NCI-H460 (cell line): ENCODE data around the gene CLEC2L. TPM values are rescaled to one million over a fixed set of nuclear protein-coding genes. Genes with fewer than 3 reads are reported as not detected.

Experiments
- DNase-seq: peaks from one replicate; pipeline ENCODE4 v3.0.0-alpha.2; 2016; ENCODE audit warnings: low read depth; ENCODE audit errors: extremely low read depth
- polyA plus RNA-seq: library from polyadenylated mRNA; depleted of rRNA; stranded (reverse); fragments of >200 nt; gene quantifications from 2 replicates; pipeline ENCODE4 v1.2.3, GENCODE V29; 2014; cell fraction: nucleus; rRNA removed
- total RNA-seq: library from RNA; depleted of rRNA; stranded (reverse); fragments of >200 nt; shearing (Covaris generic); gene quantifications from 2 replicates; pipeline ENCODE4 v1.2.3, GENCODE V29; 2014; rRNA removed

The CLEC2L gene
- total RNA-seq: not detected in 2 replicates
- polyA plus RNA-seq: not detected in 2 replicates

GRCh38 chr7:139523199-139523941 lies at the start of gene CLEC2L:
CLEC2L (plus strand) TSS chr7:139523685; CDS start chr7:139523928, 243 bp downstream.
- DNase-seq: no peak

GRCh38 chr7:139476139-139476538 lies 47.3 kb upstream of the CLEC2L start:
- no peak for DNase-seq

DNA sequence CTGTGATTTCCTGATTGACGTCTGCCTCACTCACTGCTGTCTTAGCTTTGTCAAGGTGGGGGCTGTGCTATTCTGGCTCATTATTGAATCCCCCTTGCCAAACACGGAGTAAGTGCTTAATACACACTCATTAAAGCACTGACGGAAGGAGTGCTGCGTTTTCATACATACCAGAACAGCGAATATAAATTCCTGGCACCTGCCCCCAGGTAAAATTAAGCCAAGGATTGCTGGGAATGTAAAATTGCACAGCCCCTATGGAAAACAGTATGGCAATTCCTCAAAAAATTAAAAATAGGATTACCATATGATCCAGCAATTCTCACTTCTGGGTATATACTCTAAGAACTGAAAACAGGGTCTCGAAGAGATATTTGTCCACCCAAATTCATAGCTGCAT lies 46.6 kb upstream of the CLEC2L start:
- no peak for DNase-seq

DNA sequence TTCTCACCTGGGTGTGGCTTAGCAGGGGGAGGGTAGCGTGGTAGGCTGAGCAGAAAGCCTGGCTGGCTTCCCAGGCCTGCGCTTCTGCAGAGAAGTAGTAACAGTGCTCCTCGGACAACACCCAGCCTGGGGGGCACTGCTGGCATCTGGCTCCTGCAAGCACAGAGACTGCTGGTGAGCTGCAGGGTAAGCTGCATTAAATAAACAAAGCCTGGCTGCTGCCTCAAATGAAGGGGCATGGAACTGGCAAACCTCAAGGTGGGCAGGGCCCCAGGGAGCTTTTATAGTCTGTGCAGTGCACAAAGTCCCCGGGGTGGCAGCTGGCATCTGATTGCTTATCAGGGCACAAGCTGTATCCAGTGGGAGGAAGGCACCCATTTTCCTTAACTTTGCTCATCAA lies 43.9 kb upstream of the CLEC2L start:
- no peak for DNase-seq

DNA sequence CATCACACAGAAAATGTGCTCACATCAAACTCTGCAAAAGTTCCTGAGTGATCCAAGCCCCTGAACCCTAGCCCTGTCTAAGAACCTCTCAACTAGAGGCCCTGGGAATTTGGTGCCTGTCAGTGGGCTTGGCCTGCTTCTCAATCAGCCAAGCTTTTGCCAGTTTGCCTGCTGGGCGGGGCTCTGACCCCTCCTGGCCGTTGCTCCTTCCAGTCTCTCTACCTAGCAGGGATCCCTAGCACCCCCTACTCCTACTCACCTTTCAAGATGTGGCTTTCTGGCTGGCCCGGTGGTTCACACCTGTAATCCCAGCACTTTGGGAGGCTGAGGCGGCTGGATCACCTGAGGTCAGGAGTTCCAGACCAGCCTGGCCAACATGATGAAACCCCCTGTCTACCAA lies 42.1 kb upstream of the CLEC2L start:
- no peak for DNase-seq

DNA sequence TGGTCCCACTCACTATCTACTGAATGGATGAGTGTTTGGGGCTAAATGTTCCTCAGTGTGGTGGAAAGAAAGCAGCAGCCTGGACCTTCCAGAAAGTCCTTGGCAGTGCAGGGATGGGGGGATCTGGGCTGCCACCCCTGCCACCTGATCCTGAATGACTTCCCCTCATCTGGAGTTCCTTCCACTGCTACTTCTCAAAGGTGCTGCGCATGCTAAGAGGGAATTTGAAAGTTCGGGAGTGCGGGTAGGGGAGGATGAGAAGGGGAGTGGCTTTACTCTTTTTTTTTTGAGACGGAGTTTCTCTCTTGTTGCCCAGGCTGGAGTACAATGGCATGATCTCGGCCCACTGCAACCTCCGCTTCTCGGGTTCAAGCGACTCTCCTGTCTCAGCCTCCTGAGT lies 41.4 kb upstream of the CLEC2L start:
- no peak for DNase-seq

DNA sequence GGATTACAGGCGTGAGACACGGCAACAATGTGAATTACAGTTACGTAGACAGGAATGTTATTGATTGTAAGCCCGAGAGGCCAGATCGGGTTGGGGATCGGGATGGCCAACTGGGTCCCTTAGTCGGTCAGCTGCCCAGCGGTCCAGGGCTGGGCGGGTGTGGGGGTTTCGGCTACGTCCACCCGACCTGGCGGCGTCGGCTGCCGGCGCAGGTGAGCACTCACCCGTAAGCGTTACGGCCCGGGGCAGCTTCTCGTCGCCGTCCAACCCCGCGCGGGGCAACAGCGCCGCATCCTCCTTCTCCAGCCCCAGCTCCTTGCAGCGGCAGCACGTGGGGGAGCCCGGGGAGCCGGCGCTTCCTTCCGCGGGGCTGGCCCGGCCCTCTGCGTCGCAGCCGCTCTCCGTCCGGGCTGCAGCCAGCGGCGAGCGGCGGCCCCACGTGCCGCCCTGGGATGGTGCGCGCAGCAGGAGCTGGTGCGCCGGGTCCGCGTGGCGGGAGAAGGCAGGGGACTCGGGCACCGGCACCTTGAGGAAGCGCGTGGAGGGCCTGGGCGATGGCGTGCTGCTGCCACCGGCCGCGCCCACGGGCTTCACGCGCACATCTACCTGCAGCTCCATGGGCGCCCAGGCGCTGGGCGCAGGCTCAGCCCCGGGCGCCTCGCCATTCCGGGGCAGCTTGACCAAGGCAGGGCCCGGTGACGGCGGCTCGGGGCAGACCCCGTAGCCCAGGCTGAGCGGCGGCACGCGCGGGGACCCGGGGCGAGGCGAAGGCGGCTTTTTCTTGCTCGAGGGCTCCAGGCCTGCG lies 40.6 kb upstream of the CLEC2L start:
- no peak for DNase-seq

- no peak for DNase-seq
These were observed 36.0 kb upstream of the CLEC2L start for GRCh38 chr7:139487366-139488080.

GRCh38 chr7:139488810-139489209 lies 34.7 kb upstream of the CLEC2L start:
- DNase-seq: no peak

- DNase-seq: no peak
These were observed 33.4 kb upstream of the CLEC2L start for GRCh38 chr7:139490130-139490529.

- DNase-seq: no peak
These were observed 31.2 kb upstream of the CLEC2L start for GRCh38 chr7:139492293-139492692.

GRCh38 chr7:139494835-139495579 lies 28.5 kb upstream of the CLEC2L start:
- no peak for DNase-seq

- DNase-seq: no peak
These were observed 27.8 kb upstream of the CLEC2L start for GRCh38 chr7:139495580-139496125.

DNA sequence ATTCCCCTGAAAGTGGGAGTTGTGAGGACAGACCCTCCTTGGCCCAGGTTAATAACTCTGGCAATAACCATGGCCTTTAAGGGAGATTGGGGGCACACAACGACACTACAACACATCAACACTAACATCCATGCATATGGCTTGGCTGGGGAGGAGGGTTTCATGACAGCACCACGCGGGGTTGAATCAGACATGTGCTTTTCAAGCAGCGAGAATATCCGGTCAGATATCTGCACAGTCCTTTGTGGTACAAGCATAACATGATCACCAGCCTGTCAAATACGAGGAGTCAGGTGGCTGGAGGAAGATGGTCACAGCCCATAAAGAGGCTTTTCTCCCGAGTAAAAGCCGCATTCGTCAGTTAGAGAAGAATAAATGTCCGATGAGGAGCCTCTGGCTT lies 27.0 kb upstream of the CLEC2L start:
- DNase-seq: no peak

DNA sequence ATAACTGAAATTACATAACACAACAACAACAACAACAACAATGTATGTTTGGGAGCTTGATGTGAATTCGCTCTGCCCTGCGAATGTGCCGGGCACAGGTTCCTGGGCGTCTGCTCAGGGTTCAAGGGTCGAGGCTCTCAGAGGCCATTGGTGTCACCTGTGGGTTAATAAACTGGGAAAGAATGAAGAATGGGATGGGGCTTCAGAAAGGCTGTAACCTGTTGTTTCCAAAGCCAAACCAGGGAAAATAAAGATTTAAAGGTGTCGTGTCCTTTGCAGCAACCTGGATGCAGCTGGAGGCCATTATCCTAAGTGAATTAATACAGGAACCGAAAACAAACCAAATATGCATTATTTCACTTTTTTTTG lies 22.7 kb upstream of the CLEC2L start:
- no peak for DNase-seq

GRCh38 chr7:139502226-139502625 lies 21.3 kb upstream of the CLEC2L start:
- no peak for DNase-seq

DNA sequence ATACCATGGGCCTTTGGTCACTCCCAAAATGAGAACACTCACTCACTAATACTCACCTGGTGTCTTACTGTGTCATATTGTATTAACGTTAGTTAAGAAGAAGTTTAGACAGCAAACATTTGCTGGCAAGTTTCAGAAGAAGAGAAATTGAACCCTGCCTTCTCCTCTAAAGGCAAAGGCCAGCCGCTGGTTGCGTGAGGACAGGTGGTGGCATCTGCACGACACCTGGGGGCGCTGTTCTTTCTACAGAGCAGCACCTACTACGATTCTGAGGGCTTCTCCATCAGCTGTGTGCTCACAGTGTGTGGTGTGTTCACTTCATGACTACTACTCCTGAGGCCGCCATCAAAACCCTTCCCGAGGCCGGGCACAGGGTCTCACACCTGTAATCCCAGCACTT lies 17.9 kb upstream of the CLEC2L start:
- DNase-seq: no peak

DNA sequence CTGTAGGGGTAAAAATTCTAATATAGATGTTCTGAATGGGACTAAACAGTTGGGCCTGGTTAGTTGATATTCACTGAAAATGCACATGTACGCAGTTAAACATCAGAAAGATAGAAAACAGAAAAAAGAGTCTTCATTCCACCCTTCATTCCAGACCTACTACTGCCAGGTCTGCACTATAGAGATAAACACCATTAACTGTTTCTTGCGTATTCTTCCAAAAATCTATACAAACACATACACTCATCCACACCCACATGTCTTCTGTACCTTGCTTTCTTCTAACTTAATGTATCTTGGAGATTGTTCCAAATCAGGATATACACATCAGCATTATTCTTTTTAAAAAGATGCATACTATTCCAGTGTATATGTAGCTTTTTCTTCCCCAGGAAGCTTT lies 13.9 kb upstream of the CLEC2L start:
- no peak for DNase-seq

GRCh38 chr7:139511315-139511714 lies 12.2 kb upstream of the CLEC2L start:
- DNase-seq: no peak

DNA sequence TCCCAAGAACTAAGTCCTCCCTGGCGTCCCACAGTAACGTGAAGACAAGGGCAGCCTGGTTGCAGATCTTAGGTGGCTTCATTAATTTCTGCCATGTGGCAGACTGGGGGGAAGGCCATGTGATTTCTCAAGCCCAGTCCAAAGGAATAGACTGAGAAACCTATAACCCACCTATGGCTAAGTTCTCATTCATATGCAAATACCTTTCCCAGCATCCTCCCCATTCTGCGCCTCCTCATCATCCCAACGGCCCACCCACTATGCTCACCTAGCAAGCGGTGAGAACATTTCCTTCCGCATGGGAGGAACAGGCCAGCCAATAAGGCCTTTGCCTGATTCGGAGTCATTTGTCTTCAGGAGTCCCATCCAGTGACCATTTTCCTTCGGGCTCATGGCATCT lies 8.2 kb upstream of the CLEC2L start:
- DNase-seq: no peak
